Fibroblast of mammary gland (primary cell): ENCODE results near the gene CCSER1.
A peak's percentile ranks its signal among the peaks of the same experiment; 100 is the strongest.
"Not testable (repeated sequence)": the region's sequence is repeated elsewhere in the genome, so short reads cannot be mapped to it uniquely, and the experiment has no call there.

Experiments used
- DNase-seq: peaks from one replicate; pipeline ENCODE4 v3.0.0-alpha.2; 2010; ENCODE audit warnings: low read depth
- H3K4me3 ChIP-seq: 2 replicates; pipeline ENCODE4 v1.5.1; 2011; ENCODE audit warnings: low read depth, mild to moderate bottlenecking, low read length, moderate library complexity; ENCODE audit not compliant: control insufficient read depth
- CTCF ChIP-seq: conservative IDR thresholded peaks from 2 replicates; pipeline ENCODE4 v1.5.1; 2011; ENCODE audit warnings: low read depth, low read length, inconsistent platforms; ENCODE audit not compliant: control insufficient read depth, insufficient read depth

Gene CCSER1

GRCh38 chr4:91319556-91320268 is 1192.5 kb downstream of the CCSER1 start:
- H3K4me3 ChIP-seq, result no peak overlapping the region
- no peak for DNase-seq
- no peak for TF ChIP-seq CTCF

- no peak for DNase-seq
- TF ChIP-seq CTCF, result no peak
- no peak overlapping the region for H3K4me3 ChIP-seq
Measured at GRCh38 chr4:91322961-91323360, 1195.8 kb downstream of the CCSER1 start.

GRCh38 chr4:91325495-91325894 is 1198.3 kb downstream of the CCSER1 start:
- peak; percentile 5 for DNase-seq
- TF ChIP-seq CTCF, result no peak
- H3K4me3 ChIP-seq, result no peak overlapping the region

GRCh38 chr4:91326167-91326566 is 1199.0 kb downstream of the CCSER1 start:
- DNase-seq, H3K4me3 ChIP-seq: not testable (repeated sequence)

GRCh38 chr4:91330555-91331137 is 1203.5 kb downstream of the CCSER1 start:
- no peak overlapping the region for H3K4me3 ChIP-seq
- TF ChIP-seq CTCF, result no peak
- no peak for DNase-seq

- TF ChIP-seq CTCF, result no peak
- no peak overlapping the region for H3K4me3 ChIP-seq
- no peak for DNase-seq
Measured at GRCh38 chr4:91340822-91341221, 1213.6 kb downstream of the CCSER1 start.

- no peak for TF ChIP-seq CTCF
- H3K4me3 ChIP-seq, result no peak overlapping the region
Measured at GRCh38 chr4:91345632-91346031, 1218.4 kb downstream of the CCSER1 start.

GRCh38 chr4:91356496-91356895 is 1229.3 kb downstream of the CCSER1 start:
- H3K4me3 ChIP-seq, result not testable (repeated sequence)

More at GRCh38 chr4:91345632-91346031, 1218.4 kb downstream of the CCSER1 start:
- no peak for DNase-seq

GRCh38 chr4:91358016-91358415 is 1230.8 kb downstream of the CCSER1 start:
- not testable (repeated sequence) for DNase-seq, H3K4me3 ChIP-seq

More at GRCh38 chr4:91356496-91356895, 1229.3 kb downstream of the CCSER1 start:
- DNase-seq, result not testable (repeated sequence)

GRCh38 chr4:91358621-91359020 is 1231.4 kb downstream of the CCSER1 start:
- H3K4me3 ChIP-seq, DNase-seq: not testable (repeated sequence)
